Stimulated activated CD4-positive, alpha-beta T cell treated with anti-CD3 and anti-CD28 coated beads, TNF-alpha, amount 100 ng/mL, for 48 hours (primary cell): ENCODE measurements around the gene RABL6.
"Not testable (repeated sequence)": the region's sequence is repeated elsewhere in the genome, so short reads cannot be mapped to it uniquely, and the experiment has no call there.

ENCODE experiments used
- DNase-seq, 3 donors: peaks; one replicate each; pipeline ENCODE4 v3.0.0-alpha.2; 2020; ENCODE audit warnings: low read depth in 3 of 3

RABL6 gene

DNA sequence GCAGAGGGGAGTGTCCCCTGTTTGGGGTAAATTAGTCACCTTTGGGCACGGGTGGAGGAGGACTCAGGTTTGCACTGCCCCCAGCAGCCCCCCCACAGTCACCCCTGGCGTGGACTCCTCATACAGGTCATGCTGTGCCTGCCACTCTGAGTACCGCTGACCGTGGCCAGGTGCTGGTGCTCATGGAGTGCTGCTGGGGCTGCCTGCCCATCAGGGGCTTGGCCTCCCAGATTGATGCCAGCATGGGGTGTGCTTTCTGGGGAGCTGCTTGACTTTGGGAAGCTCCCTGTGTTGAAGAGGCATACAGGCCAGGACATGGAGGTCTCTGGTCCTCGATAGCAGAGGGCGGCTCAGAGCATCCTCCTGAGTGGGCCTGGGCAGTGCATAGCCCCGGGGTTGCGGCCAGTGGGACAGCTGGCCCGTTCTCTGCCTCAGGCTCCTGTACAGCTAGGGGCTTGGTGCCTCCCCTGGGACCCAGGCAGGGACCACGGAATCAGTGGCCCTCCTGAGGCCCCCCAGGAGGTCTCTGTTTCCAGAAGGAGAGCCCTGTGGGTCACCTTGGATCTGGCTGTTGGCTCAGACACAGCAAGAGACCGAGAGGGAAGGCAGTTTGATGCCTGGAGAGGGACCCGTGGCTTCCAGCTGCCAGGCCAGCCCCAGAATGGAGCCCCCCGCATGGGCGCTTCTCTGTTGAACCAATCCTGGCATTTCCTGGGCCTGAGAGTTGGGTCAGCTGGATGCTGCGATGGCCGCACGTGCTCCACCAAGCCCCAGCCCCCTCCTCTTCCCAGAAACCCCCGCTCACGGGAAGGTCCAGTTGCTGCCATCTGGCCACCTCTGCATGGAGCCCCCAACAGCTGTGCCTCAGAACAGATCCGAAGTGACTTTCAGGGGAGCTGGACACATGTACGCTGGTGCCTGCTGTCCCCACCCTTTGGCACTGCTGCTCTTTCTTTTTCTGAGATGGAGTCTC lies 28.5 kb downstream of the RABL6 start:
- DNase-seq: no peak

DNA sequence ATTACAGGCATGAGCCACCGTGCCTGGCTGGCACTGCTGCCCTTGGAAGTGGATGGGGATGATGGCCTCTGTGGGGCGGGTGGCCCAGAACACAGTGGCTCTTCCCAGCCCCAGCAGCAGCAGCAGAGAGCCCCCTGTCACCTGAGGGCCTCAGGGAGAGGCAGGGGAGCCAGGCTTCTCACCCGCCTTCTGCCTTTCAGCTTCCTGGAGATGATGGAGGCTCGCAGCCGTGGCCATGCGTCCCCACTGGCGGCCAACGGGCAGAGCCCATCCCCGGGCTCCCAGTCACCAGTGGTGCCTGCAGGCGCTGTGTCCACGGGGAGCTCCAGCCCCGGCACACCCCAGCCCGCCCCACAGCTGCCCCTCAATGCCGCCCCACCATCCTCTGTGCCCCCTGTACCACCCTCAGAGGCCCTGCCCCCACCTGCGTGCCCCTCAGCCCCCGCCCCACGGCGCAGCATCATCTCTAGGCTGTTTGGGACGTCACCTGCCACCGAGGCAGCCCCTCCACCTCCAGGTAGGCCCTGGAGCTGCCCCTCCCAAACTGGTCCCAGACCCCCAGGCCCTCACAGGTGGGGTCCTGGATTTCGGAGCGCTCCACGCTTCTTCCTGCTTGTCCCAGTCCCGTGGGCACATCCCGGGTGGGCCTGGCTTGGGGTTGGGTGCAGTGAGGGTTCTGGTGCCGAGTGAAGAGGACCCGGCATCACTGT lies 29.6 kb downstream of the RABL6 start:
- no peak for DNase-seq

DNA sequence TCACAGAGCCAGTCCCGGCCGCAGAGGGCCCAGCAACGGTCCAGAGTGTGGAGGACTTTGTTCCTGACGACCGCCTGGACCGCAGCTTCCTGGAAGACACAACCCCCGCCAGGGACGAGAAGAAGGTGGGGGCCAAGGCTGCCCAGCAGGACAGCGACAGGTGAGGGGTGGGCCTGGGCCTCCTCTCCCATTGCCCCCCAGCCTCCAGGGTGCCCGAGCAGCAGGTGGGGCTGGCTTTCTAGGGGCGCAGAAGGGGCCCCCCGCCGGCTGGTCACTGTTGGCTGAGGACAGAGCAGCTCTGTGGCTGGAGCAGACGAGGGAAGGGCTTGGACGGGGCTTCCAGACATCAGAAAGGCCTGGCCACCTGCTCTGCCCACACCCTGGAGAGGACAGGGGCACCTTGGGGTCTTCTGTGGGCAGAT lies 30.1 kb downstream of the RABL6 start:
- DNase-seq: not testable (repeated sequence)

DNA sequence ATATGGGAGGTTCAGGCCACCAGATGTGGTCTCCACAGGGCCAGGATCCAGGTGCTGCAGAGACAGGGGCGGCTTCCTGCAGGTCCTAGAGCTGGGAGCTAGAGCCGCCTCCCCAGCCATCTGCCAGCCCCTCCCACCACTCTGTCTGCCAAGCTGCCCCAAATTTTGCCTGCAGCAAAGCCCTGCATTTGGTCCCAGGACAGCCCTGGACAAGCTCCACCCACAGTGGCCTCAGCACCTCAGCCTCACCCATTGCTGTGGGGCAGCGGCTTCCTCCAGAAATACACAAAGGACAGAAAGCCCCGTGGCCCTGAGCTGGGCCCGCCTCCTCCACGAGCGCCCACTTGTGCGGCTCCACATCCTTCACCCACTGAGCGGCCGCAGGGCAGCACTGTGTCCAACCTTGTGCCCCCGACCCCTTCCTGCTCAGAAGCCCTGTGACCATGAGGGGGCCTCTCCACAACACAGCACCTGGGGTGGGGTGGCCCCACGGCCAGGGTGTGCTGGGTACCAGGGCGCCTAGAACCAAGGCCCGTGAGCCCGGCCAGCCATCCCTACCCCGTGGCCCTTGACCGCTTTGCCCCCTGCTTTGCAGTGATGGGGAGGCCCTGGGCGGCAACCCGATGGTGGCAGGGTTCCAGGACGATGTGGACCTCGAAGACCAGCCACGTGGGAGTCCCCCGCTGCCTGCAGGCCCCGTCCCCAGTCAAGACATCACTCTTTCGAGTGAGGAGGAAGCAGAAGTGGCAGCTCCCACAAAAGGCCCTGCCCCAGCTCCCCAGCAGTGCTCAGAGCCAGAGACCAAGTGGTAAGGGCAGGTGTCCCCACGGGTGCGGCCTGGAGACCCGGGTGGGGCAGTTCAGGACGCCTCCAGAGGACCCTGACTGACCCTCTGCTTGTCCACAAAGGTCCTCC lies 30.8 kb downstream of the RABL6 start:
- DNase-seq: no peak

DNA sequence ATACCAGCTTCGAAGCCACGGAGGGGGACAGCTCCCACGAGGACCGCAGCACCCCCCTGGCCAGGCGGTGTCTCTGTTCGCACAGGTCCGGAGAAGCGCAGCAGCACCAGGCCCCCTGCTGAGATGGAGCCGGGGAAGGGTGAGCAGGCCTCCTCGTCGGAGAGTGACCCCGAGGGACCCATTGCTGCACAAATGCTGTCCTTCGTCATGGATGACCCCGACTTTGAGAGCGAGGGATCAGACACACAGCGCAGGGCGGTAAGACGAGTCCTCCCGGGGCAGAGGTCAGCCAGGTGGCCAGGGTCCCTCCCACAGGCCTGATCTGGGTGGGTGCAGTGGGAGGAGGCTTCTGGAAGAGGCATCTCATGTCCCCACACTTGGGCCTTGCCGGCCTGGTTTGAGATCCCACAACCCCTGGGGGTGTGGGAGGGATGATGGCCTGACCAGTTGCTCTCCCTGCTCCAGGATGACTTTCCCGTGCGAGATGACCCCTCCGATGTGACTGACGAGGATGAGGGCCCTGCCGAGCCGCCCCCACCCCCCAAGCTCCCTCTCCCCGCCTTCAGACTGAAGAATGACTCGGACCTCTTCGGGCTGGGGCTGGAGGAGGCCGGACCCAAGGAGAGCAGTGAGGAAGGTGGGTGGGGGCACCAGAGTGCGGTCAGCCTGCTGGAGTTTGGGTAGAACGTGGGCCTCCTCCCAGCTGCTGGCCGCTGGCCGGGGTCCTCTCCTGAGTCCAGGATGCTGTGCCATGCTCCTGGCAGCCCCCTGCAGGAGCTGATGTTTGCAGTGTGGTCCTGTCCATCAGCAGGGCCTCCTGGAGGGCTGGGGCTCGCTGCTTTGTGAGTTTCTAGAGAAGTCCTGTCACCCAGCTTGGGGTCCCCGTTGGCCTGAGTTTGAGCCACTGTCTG lies 31.7 kb downstream of the RABL6 start:
- no peak for DNase-seq

DNA sequence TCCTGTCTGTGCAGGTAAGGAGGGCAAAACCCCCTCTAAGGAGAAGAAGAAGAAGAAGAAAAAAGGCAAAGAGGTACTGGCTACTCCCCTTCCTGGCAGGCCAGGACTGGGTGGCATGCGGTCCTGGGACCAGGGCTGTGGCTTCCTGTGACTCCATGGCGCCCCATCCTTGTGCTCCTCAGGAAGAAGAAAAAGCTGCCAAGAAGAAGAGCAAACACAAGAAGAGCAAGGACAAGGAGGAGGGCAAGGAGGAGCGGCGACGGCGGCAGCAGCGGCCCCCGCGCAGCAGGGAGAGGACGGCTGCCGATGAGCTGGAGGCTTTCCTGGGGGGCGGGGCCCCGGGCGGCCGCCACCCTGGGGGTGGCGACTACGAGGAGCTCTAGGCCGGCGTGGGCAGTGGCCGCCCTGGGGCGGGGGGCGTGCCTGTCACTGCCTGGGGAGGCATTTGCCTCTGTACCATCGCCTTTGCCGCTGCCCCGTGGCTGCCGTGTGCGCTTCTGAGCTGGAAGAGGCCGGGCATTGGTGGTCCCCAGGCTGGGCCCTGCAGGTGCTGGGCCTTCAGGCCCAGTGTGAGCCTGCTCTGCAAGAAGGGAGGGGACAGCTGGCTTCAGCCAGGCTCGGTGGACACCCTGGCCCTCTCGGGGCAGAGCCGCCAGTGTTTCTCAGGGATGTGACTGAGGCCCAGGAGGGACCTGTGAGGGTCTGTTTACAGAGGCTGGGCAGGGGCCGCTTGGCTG lies 32.6 kb downstream of the RABL6 start:
- DNase-seq: no peak

DNA sequence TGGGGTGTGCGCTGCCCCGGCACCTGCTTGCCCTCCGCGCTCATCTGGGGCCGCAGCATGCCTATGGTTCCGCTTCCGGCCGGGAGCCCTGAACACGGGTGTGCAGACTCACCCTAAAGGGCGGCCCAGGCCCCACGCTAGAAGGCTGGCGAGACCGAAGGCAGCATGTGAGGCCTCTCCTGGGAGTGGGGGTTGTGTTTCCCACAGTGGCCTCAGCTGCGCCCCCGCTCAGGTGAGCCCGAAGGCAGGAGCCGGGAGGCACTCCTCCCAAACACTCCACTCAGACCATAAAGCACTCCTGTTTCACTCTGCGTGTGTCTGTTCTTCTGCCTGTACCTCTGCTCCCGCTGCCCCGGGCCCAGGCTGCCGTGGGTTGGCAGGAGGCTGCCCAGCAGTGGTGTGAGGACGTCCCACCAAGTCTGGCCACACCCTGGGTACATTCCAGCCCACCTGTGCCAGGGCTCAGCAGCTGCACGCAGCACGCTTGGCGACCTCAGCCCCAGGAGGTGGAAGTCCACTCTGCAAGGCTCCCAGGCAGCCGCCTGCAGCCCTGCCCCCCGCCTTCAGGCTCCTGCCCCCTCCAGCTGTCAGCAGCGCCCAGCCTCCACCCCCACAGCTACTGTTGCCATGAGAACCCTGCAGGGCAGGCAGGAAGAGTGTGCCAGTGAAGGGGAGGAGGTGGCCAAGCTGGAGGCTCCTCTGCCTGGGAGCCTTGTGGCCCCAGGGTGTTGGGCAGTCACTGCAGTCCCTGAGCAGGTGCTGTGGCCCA lies 33.3 kb downstream of the RABL6 start:
- no peak for DNase-seq

DNA sequence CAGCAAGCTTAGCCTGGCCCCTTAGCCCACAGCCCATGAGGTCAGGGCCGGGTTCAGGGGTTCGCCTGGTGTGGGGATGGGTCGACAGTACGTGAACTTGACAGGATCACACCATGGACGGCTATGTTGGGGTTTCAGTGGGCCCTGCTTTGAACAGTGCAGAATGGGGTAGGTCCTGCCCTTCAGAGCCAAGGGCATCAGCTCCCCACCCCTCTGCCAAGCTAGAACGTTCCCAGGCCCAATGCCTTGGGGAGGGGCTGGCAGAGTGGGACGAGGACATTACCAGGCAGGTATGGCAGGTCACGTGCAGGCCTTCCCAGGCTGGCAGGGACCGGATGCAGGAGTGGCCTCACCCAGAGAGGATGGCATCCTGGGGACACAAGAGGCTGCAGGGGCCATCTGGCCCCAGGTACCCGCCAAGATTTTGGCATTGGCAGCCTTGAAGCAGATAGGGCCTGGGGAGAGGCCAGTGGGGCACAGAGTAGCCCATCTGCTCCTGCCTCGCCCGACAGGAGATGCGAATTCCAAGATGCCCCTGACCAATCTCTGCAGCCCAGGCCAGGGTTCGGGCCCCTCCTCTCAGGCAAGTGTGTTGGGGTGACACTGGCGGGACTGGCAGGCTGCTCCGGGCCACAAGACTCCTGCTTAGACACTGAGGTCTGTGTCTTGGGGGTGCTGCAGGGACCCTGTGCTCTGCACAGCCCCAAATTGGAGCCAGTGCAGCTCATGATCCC lies 34.1 kb downstream of the RABL6 start:
- DNase-seq: not testable (repeated sequence)

DNA sequence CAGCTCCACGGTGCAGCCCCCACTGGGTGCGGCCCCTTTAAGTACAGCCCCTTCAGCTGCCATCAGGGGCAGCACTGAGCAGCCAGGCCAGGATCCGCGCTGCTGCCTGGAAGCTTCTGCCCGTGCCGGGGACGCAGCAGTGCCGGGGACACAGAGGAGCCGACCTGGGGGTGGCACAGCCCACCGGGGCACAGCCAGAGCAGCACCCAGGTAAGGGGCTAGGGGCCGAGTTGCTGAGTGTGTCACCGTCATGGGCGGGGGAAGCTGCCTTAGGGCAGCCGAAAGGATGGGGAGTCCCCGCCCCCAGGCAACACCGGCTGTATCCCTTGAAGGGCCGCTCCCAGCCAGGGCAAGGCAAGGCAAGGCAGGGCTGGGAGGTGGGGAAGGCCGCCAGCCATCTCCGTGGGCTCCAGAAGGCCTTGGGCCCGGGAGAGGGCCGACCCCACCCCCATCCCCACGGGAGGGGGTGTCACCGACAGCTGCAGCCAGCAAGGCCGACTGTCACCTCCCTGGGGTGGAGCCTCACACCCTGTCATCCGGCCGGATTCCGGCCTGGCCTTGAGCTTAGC lies 34.7 kb downstream of the RABL6 start, which contains the start of gene AJM1:
Gene AJM1, plus strand, starts transcription at position 99 of the 569 bp plus-strand sequence. CDS start 1,937 bp downstream, outside the sequence.
- DNase-seq: peak; percentile 61 to 68 (median 66)

DNA sequence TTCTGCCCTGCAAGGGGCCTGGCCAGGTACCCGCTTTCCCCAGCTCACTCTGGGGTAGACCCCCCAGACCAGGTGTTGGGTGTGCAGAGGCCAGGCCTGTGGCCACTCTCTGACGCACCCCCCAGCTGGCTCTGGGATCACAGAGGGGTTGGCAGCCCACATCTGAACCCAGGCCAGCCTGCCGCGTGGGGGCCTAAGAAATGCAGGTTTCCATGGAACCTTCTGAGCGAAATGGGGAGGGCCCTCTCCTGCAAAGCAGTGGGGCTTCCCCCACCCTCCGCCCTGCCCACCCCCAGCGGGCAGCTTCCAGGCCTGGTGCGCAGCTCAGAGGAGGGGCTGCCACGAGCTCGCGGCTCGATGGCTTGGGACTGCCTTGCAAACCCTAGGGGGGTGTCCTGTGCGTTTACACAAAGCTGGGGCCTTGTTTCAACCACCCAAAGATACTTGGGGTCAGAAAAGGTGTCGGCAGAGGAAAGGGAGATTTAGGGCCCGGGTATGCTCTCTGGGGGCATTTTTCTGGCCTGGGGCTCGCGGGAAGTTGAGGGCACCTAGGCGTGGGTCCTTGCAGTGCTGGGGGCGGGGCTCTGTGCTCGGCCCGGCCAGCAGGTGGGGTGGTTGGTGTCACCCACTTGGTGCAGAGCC lies 35.5 kb downstream of the RABL6 start:
- DNase-seq: not testable (repeated sequence)

DNA sequence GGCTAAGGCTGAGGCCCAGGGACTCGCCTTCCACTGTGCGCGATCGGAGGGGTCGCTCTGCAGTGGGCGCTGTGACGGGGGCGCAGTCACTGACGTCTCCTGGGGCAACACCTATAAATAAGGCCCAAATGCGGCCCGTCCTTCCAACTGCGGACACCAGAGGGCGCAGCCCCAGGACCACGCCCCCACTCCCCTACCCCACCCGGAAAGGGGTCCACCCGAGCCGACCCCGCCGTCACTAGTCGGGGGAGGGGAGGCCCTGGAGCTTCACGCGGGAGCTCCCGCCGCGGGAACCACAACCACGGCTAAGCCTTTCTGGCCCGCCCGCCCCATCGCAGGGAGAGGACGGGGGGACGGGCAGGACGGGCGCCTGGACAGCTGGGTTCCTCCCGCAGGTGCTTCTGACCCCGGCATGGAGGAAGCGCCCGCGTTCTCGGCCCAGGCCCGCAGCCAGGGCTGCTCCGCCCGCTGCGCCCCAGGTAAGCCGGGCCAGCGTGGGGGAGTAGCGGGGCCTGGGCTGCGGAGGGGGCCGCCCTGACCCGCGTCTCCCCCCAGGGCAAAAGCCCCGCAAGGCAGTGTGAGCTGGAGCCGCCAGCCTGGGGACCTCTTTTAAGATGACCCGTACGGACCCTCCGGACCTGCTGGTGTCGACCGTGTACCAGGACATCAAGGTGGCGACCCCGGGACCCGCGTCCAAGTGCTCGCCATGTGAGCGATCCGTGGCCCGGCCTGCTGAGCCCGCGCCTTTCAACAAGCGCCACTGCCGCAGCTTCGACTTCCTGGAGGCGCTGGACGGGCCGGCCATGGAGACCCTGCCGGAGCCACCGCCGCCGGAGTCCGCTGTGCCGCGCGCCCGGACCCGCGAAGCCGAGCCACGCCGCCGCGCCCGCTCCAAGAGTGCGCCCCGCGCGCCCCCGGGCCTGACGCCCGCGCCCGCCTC lies 36.3 kb downstream of the RABL6 start:
- DNase-seq: peak in 2 of 3 donors; percentile 39 to 41

DNA sequence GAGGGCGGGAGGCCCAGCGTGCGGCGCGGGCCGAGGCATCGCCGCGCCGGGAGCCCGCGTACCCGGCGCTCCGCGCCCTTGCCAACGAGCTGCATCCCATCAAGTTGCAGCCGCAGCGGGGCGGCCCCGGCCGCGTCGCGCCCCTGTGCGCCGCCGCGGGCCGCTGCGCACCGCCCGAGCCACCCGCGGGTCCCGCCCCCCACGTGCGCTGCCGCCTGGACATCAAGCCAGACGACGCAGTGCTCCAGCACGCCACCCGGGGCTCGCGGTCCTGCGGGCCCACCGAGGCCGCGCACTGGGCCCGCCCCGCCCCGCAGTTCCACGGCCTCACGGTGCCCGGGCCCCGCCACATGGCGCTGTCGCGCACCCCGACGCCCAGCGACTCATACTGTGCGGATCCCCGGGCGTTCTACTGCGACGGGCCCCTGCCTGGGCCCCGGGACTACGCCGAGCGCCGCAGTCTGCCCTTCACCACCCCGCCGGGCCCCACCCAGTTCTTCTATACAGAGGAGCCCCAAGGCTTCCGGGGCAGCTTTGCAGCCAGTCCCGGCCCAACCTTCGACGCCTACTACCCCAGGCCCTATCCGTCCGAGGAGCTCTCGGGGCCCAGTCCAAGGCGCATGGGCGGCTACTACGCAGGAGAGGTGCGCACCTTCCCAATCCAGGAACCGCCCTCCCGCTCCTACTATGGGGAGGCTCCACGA lies 37.2 kb downstream of the RABL6 start:
- no peak for DNase-seq

DNA sequence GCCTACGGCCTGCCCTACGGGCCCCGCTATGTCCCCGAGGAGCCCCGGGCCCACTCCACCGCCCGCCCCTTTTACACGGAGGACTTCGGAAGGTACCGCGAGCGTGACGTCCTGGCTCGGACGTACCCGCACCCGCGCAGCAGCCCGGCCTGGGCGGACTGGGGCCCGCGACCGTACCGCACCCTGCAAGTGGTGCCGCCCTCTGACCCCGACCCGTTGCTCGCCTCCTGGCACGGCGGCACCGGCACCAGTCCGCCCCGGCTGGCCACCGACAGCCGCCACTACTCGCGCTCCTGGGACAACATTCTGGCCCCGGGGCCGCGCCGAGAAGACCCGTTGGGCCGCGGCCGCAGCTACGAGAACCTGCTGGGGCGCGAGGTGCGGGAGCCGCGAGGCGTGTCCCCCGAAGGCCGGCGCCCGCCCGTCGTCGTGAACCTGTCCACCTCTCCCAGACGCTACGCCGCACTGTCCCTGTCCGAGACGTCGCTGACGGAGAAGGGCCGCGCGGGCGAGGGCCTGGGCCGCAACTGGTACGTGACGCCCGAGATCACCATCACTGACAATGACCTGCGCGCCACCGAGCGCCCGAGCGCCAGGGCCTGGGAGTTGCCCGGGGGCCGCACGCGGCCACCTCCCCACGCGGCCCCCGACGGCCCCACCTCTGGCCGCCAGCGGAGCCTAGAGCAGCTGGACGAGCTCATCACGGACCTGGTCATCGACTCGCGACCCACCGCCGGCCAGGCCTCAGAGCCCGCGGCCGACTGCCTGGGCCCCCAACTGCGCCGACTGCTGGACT lies 37.9 kb downstream of the RABL6 start:
- no peak for DNase-seq

DNA sequence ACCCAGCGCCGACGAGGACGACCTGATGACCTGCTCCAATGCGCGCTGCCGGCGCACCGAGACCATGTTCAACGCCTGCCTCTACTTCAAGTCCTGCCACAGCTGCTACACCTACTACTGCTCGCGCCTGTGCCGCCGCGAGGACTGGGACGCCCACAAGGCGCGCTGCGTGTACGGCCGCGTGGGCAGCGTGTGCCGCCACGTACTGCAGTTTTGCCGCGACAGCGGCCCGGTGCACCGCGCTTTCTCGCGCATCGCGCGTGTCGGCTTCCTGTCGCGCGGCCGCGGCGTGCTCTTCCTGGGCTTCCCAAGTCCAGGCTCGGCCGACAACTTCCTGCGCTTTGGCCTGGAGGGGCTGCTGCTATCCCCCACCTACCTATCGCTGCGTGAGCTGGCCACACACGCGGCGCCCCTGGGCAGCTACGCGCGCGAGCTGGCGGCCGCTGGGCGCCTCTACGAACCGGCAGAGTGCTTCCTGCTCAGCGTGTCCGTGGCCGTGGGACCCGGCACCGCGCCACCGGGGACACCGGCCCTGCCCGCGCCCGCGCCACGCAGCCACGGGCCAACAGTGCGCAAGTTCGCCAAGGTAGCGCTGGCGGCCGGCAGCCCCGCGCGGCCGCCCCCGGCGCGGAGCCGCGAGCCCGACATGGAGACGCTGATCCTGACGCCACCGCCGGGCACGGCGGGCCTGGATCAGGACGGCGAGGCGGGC lies 38.8 kb downstream of the RABL6 start:
- DNase-seq: no peak
